AG04450 (cell line): ENCODE data around the gene PEX3. TPM values are rescaled to one million over a fixed set of nuclear protein-coding genes. Genes with fewer than 3 reads are reported as not detected.

Experiments
- CTCF ChIA-PET: fragments of 300-600, 350-600 bp; formaldehyde crosslinking; extraction: SDS; loops from one replicate; lab custom pipeline; 2022; ENCODE audit warnings: antibody characterized with exemption, inconsistent platforms; lab: Charles Lee
- POLR2A ChIA-PET: fragments of 350-600 bp; formaldehyde crosslinking; extraction: SDS; loops from one replicate; lab custom pipeline; 2021; ENCODE audit warnings: antibody characterized with exemption, inconsistent platforms; lab: Yijun Ruan, JAX
- DNase-seq: peaks from one replicate; pipeline ENCODE4 v3.0.0-alpha.2; 2011; ENCODE audit warnings: low read depth, low spot score
- H3K27ac ChIP-seq: one replicate; pipeline ENCODE4 v1.5.1; 2012; ENCODE audit warnings: low read depth, low read length, control low read depth
- H3K27me3 ChIP-seq: one replicate; pipeline ENCODE4 v1.6.0; 2012; ENCODE audit warnings: low read length; ENCODE audit not compliant: control insufficient read depth, insufficient read depth
- H3K4me3 ChIP-seq: 2 replicates; pipeline ENCODE4 v1.5.1; 2011; ENCODE audit warnings: mild to moderate bottlenecking, low read depth, low read length, control low read depth
- H3K9me3 ChIP-seq: 2 replicates; pipeline ENCODE4 v1.5.1; 2012; ENCODE audit warnings: low read length; ENCODE audit not compliant: control insufficient read depth, insufficient read depth
- CTCF ChIP-seq: IDR thresholded peaks from 2 replicates; pipeline ENCODE4 v1.5.1; 2011; ENCODE audit warnings: low read depth, low read length, control low read depth, inconsistent platforms
- polyA plus RNA-seq: library from polyadenylated mRNA; depleted of rRNA; stranded (reverse); fragments of >200 nt; gene quantifications from 2 replicates; pipeline ENCODE4 v1.2.3, GENCODE V29; 2011

The PEX3 gene
- polyA plus RNA-seq, 1 experiment, result 30.9 TPM

GRCh38 chr6:143476545-143476944 lies 25.9 kb downstream of the PEX3 start:
- H3K9me3 ChIP-seq, result no peaks in the 10 kb centered on the region
- DNase-seq, result no peak
- CTCF ChIA-PET, result no interaction called here
- no peak overlapping the region for H3K27ac ChIP-seq
- no peaks in the 10 kb centered on the region for H3K27me3 ChIP-seq
- TF ChIP-seq CTCF, result no peak
- POLR2A ChIA-PET, result no interaction called here
- no peak overlapping the region for H3K4me3 ChIP-seq

GRCh38 chr6:143478479-143479062 lies 28.0 kb downstream of the PEX3 start:
- POLR2A ChIA-PET, result no interaction called here
- H3K27ac ChIP-seq, result no peak overlapping the region
- H3K4me3 ChIP-seq, result no peak overlapping the region
- TF ChIP-seq CTCF, result no peak
- H3K9me3 ChIP-seq, result no peaks in the 10 kb centered on the region
- CTCF ChIA-PET, result interaction anchor here (0.6 kb wide), 1 partner anchor 43 kb away, joined by 3 read pairs; no protein-coding TSS in a partner anchor
- DNase-seq, result no peak
- no peaks in the 10 kb centered on the region for H3K27me3 ChIP-seq

GRCh38 chr6:143482593-143482992 lies 32.0 kb downstream of the PEX3 start:
- Histone ChIP-seq H3K27ac (no peak overlapping the region), H3K9me3 (no peaks in the 10 kb centered on the region), H3K27me3 (no peaks in the 10 kb centered on the region), H3K4me3 (no peak overlapping the region)
- no peak for DNase-seq
- POLR2A ChIA-PET, result no interaction called here
- CTCF ChIA-PET, result no interaction called here
- no peak for TF ChIP-seq CTCF

GRCh38 chr6:143485967-143486366 lies 35.4 kb downstream of the PEX3 start:
- POLR2A ChIA-PET, result no interaction called here
- Histone ChIP-seq H3K9me3 (no peaks in the 10 kb centered on the region), H3K27me3 (no peaks in the 10 kb centered on the region), H3K4me3 (no peak overlapping the region), H3K27ac (no peak overlapping the region)
- DNase-seq, result no peak
- CTCF ChIA-PET, result interaction anchor here (0.5 kb wide), 1 partner anchor 1278 kb away, joined by 3 read pairs; no protein-coding TSS in a partner anchor
- TF ChIP-seq CTCF, result no peak

- ChIA-PET POLR2A (no interaction called here), CTCF (no interaction called here)
- no peak overlapping the region for H3K4me3 ChIP-seq
- H3K9me3 ChIP-seq, result no peaks in the 10 kb centered on the region
- H3K27me3 ChIP-seq, result no peaks in the 10 kb centered on the region
- H3K27ac ChIP-seq, result no peak overlapping the region
- TF ChIP-seq CTCF, result no peak
- DNase-seq, result no peak
Observed at GRCh38 chr6:143486752-143487151, 36.1 kb downstream of the PEX3 start.
